Stimulated activated naive CD4-positive, alpha-beta T cell treated with Interleukin-2 at 50 U/mL for 16 hours (primary cell): ENCODE measurements around the gene CENPF.
"Not testable (repeated sequence)": the region's sequence is repeated elsewhere in the genome, so short reads cannot be mapped to it uniquely, and the experiment has no call there.

Experiments used
- DNase-seq: peaks from one replicate; lab custom pipeline; 2025; lab: John Stamatoyannopoulos, UW

The CENPF gene

GRCh38 chr1:214602764-214603657 is at the start of gene CENPF:
Gene CENPF (plus strand): TSS chr1:214603195. CDS start chr1:214613755, 10,560 bp downstream.
- DNase-seq: peak; percentile 92

DNA sequence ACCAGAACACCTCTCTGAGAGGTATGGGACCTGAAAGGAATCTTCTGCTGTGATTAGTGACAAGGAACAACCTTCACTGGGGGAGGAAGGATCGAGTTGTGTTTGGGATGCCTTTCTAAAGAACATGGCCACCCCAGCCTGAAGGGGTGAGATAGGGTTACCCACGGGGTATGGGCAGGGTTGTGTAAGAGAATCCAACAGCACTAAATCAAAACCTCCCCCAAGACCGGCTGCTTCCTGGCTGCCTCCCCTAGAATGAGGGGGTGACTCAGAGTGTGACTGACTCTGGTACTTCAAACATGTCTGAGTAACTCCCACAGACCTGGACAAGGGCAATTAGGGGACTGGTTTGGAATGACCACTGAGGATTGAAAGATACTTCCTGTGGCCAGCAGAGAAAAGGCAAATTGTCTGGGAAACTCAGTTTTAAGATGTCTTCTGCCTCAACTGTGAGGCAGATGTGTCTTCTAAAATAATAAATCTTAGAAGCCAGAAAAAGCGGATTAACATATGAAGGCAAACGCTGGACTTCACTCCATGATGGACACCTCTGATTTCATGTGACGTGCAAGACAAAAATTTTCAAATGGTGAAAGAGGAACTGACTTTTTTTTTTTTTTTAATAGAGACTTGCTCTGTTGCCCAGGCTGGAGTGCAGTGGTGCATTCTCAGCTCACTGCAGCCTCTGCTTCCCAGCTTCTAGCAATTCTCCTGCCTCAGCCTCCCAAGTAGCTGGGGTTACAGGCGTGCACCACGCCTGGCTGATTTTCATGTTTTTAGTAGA is 44.9 kb upstream of the CENPF start:
- no peak for DNase-seq

- DNase-seq: no peak
Measured at GRCh38 chr1:214563881-214564280, 39.1 kb upstream of the CENPF start.

- DNase-seq: no peak
Measured at GRCh38 chr1:214565310-214565709, 37.7 kb upstream of the CENPF start.

GRCh38 chr1:214566158-214567104 is 36.6 kb upstream of the CENPF start:
- DNase-seq: no peak

DNA sequence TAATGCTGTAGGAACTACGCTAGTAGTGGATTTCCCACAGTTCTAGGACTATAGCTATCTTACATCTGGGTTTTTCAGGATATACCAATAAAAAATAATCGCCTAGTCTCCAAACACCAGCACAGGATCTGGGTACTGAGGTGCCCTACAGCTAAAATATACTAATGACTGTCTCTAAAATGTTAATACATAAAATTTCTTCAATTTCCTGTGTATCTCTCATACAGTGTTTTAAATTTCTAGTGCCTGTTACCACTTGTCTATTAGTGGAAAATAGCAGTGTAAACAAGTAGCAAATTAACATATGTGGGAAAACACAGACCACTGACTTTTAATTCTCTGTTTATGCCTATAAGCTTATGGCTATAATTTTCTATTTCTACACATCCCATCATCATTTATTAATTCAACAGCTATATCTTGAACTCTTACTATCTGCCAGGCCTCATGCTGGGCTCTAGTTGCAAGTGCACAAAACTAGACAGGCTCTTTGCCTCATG is 35.5 kb upstream of the CENPF start:
- no peak for DNase-seq

DNA sequence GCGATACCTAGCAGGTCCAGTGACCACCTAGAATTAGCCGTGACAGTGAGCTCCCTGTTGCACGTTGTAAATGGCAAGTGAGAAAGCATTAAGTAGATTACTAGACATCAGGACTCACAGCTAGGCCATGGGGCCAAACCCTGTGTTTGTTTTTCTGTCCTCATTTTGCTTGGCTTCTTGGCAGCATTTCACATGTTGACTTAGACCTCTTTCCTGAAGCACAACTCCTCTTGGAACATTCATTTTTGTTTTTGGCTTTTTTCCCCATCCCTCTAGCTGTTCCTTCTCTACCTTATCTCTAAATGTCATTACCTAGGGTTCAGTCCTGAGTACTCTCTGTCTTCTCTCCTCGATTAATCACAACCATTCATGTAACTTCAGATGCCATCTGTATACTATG is 34.7 kb upstream of the CENPF start:
- no peak for DNase-seq

DNA sequence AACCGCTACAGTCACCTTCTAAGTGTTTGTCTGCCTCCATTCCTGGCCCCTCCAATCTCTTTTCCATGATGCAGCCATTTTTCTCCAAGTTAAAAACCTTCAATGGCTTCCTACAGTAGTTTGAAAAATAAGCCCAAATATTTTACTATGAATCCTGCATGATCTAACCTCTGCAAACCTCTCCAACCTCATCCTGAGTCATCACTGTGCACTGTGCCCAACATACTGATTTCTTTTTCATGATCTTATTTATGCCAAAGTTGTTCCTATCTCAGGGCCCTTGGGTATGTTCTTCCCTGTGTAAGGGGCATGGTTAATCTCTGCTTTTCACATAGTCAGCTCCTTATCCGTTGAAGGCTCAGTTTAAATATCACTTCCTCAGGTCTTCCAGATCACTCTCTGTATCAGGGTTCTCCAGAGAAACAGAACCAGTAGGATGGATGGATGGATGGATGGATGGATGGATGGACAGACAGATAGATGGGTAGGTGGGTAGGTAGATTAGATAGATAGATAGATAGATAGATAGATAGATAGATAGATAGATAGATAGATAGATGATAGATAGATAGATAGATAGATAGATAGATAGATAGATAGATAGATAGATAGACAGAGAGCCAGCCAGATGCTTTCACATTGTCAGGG is 33.5 kb upstream of the CENPF start:
- DNase-seq: no peak

DNA sequence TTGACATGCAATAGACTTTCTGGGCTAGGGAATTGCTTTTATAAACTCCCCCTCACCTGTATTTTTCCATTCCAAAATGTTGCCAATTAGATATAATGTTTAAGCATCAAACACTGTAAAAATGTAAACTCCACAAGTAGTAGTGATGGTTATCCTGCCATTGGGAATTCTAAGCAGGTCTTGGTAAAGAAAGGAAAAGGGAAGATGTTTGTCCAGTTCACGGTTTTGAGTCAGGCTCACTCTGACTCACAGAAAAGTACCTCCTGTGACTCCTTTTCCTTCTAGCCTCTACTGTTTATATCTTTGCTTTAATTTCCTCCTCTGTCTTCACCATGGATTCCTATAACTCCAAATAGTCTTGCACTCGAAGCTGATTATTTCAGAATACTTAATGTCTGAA is 32.6 kb upstream of the CENPF start:
- no peak for DNase-seq

GRCh38 chr1:214571281-214571680 is 31.7 kb upstream of the CENPF start:
- no peak for DNase-seq

GRCh38 chr1:214573386-214574318 is 29.3 kb upstream of the CENPF start:
- DNase-seq: no peak

GRCh38 chr1:214574598-214575411 is 28.2 kb upstream of the CENPF start:
- no peak for DNase-seq

GRCh38 chr1:214576120-214576519 is 26.9 kb upstream of the CENPF start:
- DNase-seq: not testable (repeated sequence)

GRCh38 chr1:214579183-214579582 is 23.8 kb upstream of the CENPF start:
- DNase-seq: no peak

- DNase-seq: no peak
Measured at GRCh38 chr1:214581785-214582184, 21.2 kb upstream of the CENPF start.

- DNase-seq: no peak
Measured at GRCh38 chr1:214582289-214582891, 20.6 kb upstream of the CENPF start.

GRCh38 chr1:214583113-214583512 is 19.9 kb upstream of the CENPF start:
- DNase-seq: no peak

DNA sequence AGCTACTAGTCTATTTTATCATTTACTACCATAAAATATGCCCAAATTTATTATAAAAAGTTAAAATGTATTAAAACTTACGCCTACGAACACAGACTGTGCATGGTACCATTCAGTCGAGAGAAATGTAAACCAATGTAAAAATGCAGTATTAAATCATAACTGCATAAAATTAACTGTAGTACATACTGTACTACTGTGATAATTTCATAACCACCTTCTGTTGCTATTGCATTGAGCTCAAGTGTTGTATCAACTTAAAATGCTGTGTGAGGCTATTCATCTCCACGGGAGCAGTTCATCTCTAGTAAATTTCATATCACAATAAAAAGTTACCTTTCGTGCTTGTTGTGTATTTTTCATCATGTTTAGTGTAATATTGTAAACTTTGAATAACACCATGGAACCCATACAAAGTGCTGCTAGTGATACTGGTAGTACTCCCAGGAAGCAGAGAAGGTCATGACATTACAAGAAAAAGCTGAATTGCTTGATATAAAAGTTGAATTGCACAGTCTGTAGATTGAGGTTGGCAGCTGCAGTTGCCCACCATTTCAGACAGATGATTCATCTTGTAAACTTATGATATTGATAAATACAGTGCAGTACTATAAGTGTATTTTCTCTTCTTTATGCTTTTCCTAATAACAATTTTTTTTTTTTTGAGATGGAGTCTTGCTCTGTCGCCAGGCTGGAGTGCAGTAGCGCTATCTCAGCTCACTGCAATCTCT is 19.0 kb upstream of the CENPF start:
- no peak for DNase-seq
